Measurements from ENCODE around the gene CRYL1. TPM values are rescaled to one million over a fixed set of nuclear protein-coding genes. Genes with fewer than 3 reads are reported as not detected.

The CRYL1 gene
- total RNA-seq, 1 experiment from 2014 or later, result 6.7 TPM

GRCh38 chr13:20377720-20378119, 147.9 kb downstream of the CRYL1 start:
- intact Hi-C loops (cut with micrococcal nuclease; ENCODE audit: unreplicated experiment), result no loop called here
- BruUV-seq (replicated peaks), result no TSS peak
- H3K9me3 Mint-ChIP-seq (ENCODE audit: unreplicated experiment), result no peaks in the 10 kb centered on the region

DNA sequence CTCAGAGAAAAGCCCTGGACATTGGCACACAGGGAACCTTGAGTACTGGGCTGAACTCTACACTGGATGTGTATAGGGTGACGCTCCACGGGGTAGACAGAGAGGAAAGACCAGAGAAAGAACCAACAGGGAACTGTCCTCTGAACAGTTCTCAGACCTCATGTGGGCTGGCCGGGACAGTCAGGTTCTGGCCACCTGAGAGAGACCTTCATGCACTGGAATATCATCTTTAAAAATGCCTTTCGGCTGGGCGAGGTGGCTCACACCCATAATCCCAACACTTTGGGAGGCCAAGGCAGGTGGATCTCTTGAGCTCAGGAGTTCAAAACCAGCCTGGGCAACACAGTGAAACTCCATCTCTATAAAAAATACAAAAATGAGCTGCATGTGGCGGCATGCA, 149.8 kb downstream of the CRYL1 start:
- ChIA-PET CTCF (no interaction called here), POLR2A (no interaction called here)
- Histone ChIP-seq H3K4me3 (ENCODE audit: low read depth, low read length) (no peak overlapping the region), H3K4me1 (no peaks in the 10 kb centered on the region), H3K36me3 (ENCODE audit: control insufficient read depth, insufficient read depth, low read length) (no peaks in the 10 kb centered on the region), H3K9me3 (no peaks in the 10 kb centered on the region), H3K27me3 (replicated peaks; ENCODE audit: control insufficient read depth, insufficient read depth, low read length) (peaks cover 3% of the 10 kb centered on the region)
- Mint-ChIP-seq H3K36me3 (ENCODE audit: insufficient read depth, unreplicated experiment) (no peaks in the 10 kb centered on the region), H3K27ac (ENCODE audit: unreplicated experiment) (no peak overlapping the region), H3K4me1 (ENCODE audit: low read depth, unreplicated experiment) (no peaks in the 10 kb centered on the region), H3K4me3 (ENCODE audit: unreplicated experiment) (no peak overlapping the region), H3K27me3 (ENCODE audit: insufficient read depth, unreplicated experiment) (peaks cover 12% of the 10 kb centered on the region), H3K9me3 (ENCODE audit: unreplicated experiment) (no peaks in the 10 kb centered on the region)
- no peak for TF ChIP-seq CTCF (IDR thresholded peaks at IDR 0.05; ENCODE audit: insufficient read depth in 1 of 2, low read depth in 1 of 2, low read length in 1 of 2, severe bottlenecking in 1 of 2, unreplicated experiment in 1 of 2)
- DNase-seq, result no peak
- BruUV-seq (replicated peaks), result no TSS peak
- intact Hi-C loops (cut with micrococcal nuclease; ENCODE audit: unreplicated experiment), result no loop called here

More at GRCh38 chr13:20377720-20378119, 147.9 kb downstream of the CRYL1 start:
- Histone ChIP-seq H3K4me3 (ENCODE audit: low read depth, low read length) (no peak overlapping the region), H3K4me1 (no peaks in the 10 kb centered on the region), H3K9me3 (no peaks in the 10 kb centered on the region), H3K36me3 (ENCODE audit: control insufficient read depth, insufficient read depth, low read length) (no peaks in the 10 kb centered on the region), H3K27me3 (replicated peaks; ENCODE audit: control insufficient read depth, insufficient read depth, low read length) (peaks cover 3% of the 10 kb centered on the region)
- Mint-ChIP-seq H3K27me3 (ENCODE audit: insufficient read depth, unreplicated experiment) (peaks cover 16% of the 10 kb centered on the region), H3K27ac (ENCODE audit: unreplicated experiment) (no peak overlapping the region), H3K36me3 (ENCODE audit: insufficient read depth, unreplicated experiment) (no peaks in the 10 kb centered on the region), H3K4me1 (ENCODE audit: low read depth, unreplicated experiment) (no peaks in the 10 kb centered on the region), H3K4me3 (ENCODE audit: unreplicated experiment) (no peak overlapping the region)
- CTCF ChIA-PET, result no interaction called here
- POLR2A ChIA-PET, result no interaction called here
- no peak for TF ChIP-seq CTCF (IDR thresholded peaks at IDR 0.05; ENCODE audit: insufficient read depth in 1 of 2, low read depth in 1 of 2, low read length in 1 of 2, severe bottlenecking in 1 of 2, unreplicated experiment in 1 of 2)
- no peak for DNase-seq

- Mint-ChIP-seq H3K9me3 (ENCODE audit: unreplicated experiment) (no peaks in the 10 kb centered on the region), H3K4me1 (ENCODE audit: low read depth, unreplicated experiment) (no peaks in the 10 kb centered on the region), H3K36me3 (ENCODE audit: insufficient read depth, unreplicated experiment) (no peaks in the 10 kb centered on the region), H3K27me3 (ENCODE audit: insufficient read depth, unreplicated experiment) (peaks cover 12% of the 10 kb centered on the region), H3K27ac (ENCODE audit: unreplicated experiment) (no peak overlapping the region), H3K4me3 (ENCODE audit: unreplicated experiment) (no peak overlapping the region)
- H3K27me3 ChIP-seq (replicated peaks; ENCODE audit: control insufficient read depth, insufficient read depth, low read length), result peaks cover 3% of the 10 kb centered on the region
- ChIA-PET CTCF (interaction anchor here (0.7 kb wide), 1 partner anchor 246 kb away, joined by 3 read pairs; no protein-coding TSS in a partner anchor), POLR2A (no interaction called here)
- no peaks in the 10 kb centered on the region for H3K9me3 ChIP-seq
- intact Hi-C loops (cut with micrococcal nuclease; ENCODE audit: unreplicated experiment), result no loop called here
- no peak overlapping the region for H3K4me3 ChIP-seq (ENCODE audit: low read depth, low read length)
- no peak for TF ChIP-seq CTCF (IDR thresholded peaks at IDR 0.05; ENCODE audit: insufficient read depth in 1 of 2, low read depth in 1 of 2, low read length in 1 of 2, severe bottlenecking in 1 of 2, unreplicated experiment in 1 of 2)
- no TSS peak for BruUV-seq (replicated peaks)
- H3K4me1 ChIP-seq, result no peaks in the 10 kb centered on the region
- DNase-seq, result no peak
- H3K36me3 ChIP-seq (ENCODE audit: control insufficient read depth, insufficient read depth, low read length), result no peaks in the 10 kb centered on the region
Measured at GRCh38 chr13:20373861-20374260, 151.8 kb downstream of the CRYL1 start.

Measured in Caco-2 (cell line).